WERI-Rb-1 (cell line): Measurements from ENCODE around the gene TMEM225B.
"Not testable (repeated sequence)": the region's sequence is repeated elsewhere in the genome, so short reads cannot be mapped to it uniquely, and the experiment has no call there.

Experiments
- DNase-seq: peaks from one replicate; pipeline ENCODE4 v3.0.0-alpha.2; 2020
- H3K27ac ChIP-seq: fragments of 250-450 bp; sonication (Bioruptor Pico); 2 replicates; pipeline ENCODE4 v1.5.1; 2020; ENCODE audit warnings: mild to moderate bottlenecking, moderate library complexity
- H3K27me3 ChIP-seq: fragments of 250-450 bp; sonication (Bioruptor Pico); 2 replicates; pipeline ENCODE4 v1.5.1; 2021; ENCODE audit warnings: mild to moderate bottlenecking, low read depth, moderate library complexity; ENCODE audit not compliant: insufficient read depth, severe bottlenecking
- H3K36me3 ChIP-seq: fragments of 250-450 bp; sonication (Bioruptor Pico); 2 replicates; pipeline ENCODE4 v1.5.1; 2020; ENCODE audit warnings: mild to moderate bottlenecking, moderate library complexity
- H3K4me3 ChIP-seq: 2 replicates; pipeline ENCODE4 v1.5.1; 2011; ENCODE audit warnings: low read depth, mild to moderate bottlenecking, control low read depth, low read length
- H3K9me3 ChIP-seq: fragments of 250-450 bp; sonication (Bioruptor Pico); 2 replicates; pipeline ENCODE4 v1.5.1; 2021; ENCODE audit warnings: mild to moderate bottlenecking, moderate library complexity; ENCODE audit not compliant: severe bottlenecking
- TF ChIP-seq, protein P1 (sequence below): IDR thresholded peaks from 2 replicates; pipeline ENCODE4 v1.5.1; 2011; ENCODE audit warnings: low read depth, mild to moderate bottlenecking, control low read depth, inconsistent platforms, low read length

TMEM225B gene

DNA sequence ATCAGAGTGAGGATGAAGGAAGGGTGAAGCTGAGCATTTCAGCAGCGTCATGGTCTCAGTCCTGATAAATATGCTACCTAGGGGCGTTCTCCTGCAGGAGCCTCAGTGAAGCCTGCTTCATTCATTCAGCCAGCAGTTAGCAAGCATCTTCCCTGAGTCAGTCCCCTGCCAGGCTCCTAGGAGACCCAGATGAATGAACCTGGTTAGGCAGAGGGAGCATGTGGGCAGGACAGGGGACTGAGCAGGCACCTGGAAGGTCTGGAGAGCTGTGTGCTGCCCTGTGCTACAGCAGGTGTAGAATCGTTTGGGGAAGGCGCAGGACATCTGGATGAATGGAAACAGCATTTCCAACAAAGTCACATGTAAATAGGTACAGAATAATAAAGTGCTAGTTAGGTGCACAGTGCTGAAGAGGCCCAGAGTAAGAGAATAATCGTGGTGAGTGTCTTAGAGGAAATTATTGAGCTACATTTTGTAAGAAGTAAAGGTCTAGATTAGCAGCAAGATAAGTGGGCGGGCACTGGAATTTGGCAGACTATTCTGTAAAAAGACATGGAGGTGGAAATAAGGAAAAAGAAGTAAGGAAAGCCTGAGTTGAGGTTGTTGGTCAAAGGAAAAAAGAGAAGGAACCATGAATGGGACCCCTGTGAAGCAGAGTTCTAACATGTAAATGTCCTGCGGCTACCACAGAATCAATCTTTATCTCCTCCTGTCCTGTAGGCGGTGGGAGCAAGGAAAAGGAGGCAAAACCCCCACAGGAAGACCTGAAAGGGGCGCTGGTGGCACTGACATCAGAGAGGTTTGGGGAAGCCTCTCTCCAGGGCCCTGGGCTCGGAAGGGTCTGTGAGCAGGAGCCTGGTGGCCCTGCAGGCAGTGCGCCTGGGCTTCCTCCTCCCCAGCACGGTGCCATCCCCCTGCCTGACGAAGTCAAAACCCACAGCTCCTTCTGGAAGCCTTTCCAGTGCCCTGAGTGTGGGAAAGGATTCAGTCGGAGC is 30.7 kb downstream of the TMEM225B start:
- Histone ChIP-seq H3K9me3 (no peaks in the 10 kb centered on the region), H3K36me3 (peaks cover 63% of the 10 kb centered on the region), H3K4me3 (no peak overlapping the region), H3K27ac (no peak overlapping the region), H3K27me3 (no peaks in the 10 kb centered on the region)
- TF ChIP-seq, protein P1, sequence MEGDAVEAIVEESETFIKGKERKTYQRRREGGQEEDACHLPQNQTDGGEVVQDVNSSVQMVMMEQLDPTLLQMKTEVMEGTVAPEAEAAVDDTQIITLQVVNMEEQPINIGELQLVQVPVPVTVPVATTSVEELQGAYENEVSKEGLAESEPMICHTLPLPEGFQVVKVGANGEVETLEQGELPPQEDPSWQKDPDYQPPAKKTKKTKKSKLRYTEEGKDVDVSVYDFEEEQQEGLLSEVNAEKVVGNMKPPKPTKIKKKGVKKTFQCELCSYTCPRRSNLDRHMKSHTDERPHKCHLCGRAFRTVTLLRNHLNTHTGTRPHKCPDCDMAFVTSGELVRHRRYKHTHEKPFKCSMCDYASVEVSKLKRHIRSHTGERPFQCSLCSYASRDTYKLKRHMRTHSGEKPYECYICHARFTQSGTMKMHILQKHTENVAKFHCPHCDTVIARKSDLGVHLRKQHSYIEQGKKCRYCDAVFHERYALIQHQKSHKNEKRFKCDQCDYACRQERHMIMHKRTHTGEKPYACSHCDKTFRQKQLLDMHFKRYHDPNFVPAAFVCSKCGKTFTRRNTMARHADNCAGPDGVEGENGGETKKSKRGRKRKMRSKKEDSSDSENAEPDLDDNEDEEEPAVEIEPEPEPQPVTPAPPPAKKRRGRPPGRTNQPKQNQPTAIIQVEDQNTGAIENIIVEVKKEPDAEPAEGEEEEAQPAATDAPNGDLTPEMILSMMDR, result no peak
- DNase-seq, result no peak

DNA sequence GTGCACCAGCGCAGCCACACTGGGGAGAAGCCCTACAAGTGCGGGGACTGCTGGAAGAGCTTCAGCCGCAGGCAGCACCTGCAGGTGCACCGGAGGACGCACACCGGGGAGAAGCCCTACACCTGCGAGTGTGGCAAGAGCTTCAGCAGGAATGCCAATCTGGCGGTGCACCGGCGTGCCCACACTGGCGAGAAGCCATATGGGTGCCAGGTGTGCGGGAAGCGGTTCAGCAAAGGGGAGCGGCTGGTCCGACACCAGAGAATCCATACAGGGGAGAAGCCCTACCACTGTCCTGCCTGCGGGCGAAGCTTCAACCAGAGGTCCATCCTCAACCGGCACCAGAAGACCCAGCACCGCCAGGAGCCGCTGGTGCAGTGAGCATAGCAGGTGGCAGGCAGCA is 31.6 kb downstream of the TMEM225B start:
- TF ChIP-seq, protein P1, result no peak

DNA sequence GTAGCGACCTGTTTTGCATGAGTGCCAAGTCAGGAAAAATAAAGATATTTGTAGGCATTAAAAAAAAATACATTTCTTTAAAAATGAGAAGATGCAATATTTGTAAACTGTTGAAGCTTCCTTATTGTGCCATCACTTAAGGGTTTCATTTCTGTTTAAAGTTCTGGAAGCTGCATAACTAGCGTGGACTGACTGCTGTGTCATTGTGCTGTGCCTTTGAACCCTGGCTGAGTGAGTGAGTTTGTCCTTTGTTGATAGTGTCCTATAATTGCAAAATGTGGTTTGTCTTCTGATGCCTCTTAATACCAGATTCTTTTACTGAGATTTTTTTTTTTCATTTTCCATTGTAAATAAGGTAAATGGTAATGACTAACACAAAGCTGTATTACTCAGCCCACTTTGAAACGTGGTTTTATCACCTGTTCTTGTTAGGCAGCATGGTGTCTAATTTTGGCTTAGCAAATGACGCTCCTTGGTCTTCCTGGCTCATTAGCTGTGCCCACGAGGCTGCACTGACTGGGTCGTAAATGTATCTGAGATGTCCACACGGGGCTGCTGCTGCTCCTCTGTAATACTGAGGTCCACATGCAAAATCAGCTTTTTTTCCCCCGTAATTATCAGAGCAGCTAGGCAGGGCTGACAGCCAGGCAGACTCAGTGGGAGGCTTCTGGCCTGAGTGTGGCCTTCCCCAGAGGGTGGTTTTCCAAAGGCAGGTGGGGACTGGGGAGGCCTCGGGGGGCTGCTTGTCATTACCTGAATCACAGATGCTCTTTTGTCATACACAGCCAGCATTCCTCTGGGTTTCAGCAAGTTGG is 33.4 kb downstream of the TMEM225B start:
- H3K27me3 ChIP-seq, result no peaks in the 10 kb centered on the region
- H3K27ac ChIP-seq, result no peak overlapping the region
- no peak overlapping the region for H3K4me3 ChIP-seq
- TF ChIP-seq, protein P1, result 0 out of 2 replicates have a peak, but pooled peaks have one; percentile 19
- H3K9me3 ChIP-seq, result no peaks in the 10 kb centered on the region
- H3K36me3 ChIP-seq, result peaks cover 42% of the 10 kb centered on the region
- no peak for DNase-seq

More for the DNA sequence above, 31.6 kb downstream of the TMEM225B start:
- DNase-seq, result no peak
- Histone ChIP-seq H3K27ac (no peak overlapping the region), H3K9me3 (no peaks in the 10 kb centered on the region), H3K36me3 (peaks cover 55% of the 10 kb centered on the region), H3K27me3 (no peaks in the 10 kb centered on the region), H3K4me3 (no peak overlapping the region)

DNA sequence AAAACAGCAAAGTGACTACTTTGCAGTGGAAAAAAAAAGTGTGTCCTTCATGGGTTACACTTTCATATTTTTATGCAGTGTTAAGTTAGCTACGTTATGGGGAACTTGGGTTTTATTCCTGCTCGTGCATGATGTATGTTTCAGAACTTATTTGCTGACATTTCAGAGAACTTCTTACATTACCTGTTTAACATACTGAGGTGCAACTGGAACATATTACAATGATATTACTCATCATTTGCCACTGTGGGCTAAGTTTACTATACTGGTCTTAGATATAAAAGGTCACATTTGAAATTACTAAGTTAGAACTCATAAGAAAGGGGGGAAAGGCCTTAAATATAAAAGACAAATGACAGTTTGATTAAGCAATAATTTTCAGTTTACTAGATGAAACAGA is 39.3 kb downstream of the TMEM225B start:
- not testable (repeated sequence) for H3K27ac ChIP-seq, H3K36me3 ChIP-seq, DNase-seq, H3K27me3 ChIP-seq, H3K4me3 ChIP-seq, H3K9me3 ChIP-seq

DNA sequence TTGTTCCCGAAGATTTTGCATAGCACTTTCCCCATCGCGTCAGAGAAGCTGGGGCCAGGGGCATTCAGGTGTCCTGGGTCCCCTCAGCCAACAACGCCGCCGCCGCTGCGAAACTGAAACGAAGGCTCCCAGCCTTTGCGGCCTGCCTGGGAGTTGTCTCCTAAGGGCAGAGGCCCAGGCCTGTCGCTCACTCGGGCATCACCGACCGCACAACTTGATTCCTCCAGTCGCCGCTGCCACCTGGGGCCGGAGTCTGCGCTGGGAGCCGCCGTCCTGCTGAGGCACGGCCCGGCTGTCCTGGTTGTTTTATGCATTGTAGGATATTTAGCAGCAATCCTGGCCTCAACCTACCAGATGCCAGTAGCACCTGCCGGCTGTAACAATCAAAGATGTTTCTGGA is 40.7 kb downstream of the TMEM225B start:
- TF ChIP-seq, protein P1, result no peak
- Histone ChIP-seq H3K4me3 (no peak overlapping the region), H3K36me3 (no peaks in the 10 kb centered on the region), H3K27me3 (no peaks in the 10 kb centered on the region), H3K27ac (no peak overlapping the region), H3K9me3 (no peaks in the 10 kb centered on the region)
- DNase-seq, result no peak

DNA sequence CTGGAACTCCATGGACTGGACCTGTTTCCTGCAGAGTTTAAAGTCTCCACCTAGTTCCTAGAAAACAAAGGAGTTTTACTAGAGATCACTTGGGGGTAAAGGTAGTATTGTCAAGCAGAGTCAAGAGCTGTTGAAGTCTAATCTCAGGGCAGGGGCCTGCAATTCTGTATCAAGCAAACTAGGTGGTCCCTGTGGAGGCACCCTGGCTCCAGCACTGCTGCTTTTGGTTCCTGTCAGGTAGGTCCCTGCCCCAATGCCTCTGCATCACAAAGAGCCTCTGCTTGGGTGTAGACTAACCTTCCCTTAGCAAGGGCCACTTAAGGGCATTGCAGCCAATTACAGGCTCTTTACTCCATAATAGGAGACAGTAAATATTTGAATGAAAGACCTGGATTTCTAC is 41.2 kb downstream of the TMEM225B start:
- no peaks in the 10 kb centered on the region for H3K36me3 ChIP-seq
- DNase-seq, result no peak
- H3K27ac ChIP-seq, result no peak overlapping the region
- H3K4me3 ChIP-seq, result no peak overlapping the region
- TF ChIP-seq, protein P1, result no peak
- no peaks in the 10 kb centered on the region for H3K27me3 ChIP-seq
- no peaks in the 10 kb centered on the region for H3K9me3 ChIP-seq
